PFSK-1 (cell line): Measurements from ENCODE around the gene PTPN14.

Experiments
- FOXP2 ChIP-seq: optimal IDR thresholded peaks from 2 replicates; pipeline ENCODE3; 2011; ENCODE audit warnings: borderline replicate concordance, control low read depth, inconsistent platforms; ENCODE audit not compliant: insufficient read depth; ENCODE audit errors: extremely low read length, extremely low read depth
- POLR2AphosphoS5 ChIP-seq: IDR thresholded peaks from 2 replicates; pipeline ENCODE4 v1.6.1; 2012; ENCODE audit warnings: low read depth, mild to moderate bottlenecking, control low read depth, low read length, moderate library complexity
- REST ChIP-seq, 2 experiments: IDR thresholded peaks; 2 replicates each; pipeline versions ENCODE4 v1.6.1 to v1.8.0; 2011 to 2012; ENCODE audit warnings: low read depth in 2 of 2, low read length in 2 of 2, control low read depth in 1 of 2, inconsistent platforms in 1 of 2, mild to moderate bottlenecking in 1 of 2, moderate library complexity in 1 of 2; ENCODE audit not compliant: insufficient read depth in 1 of 2
- SIN3A ChIP-seq: IDR thresholded peaks from 2 replicates; pipeline ENCODE4 v1.6.1; 2012; ENCODE audit warnings: mild to moderate bottlenecking, low read length, moderate library complexity, borderline replicate concordance; ENCODE audit not compliant: insufficient read depth
- TAF1 ChIP-seq: IDR thresholded peaks from 2 replicates; pipeline ENCODE4 v1.6.1; 2012; ENCODE audit warnings: low read length, control low read depth, borderline replicate concordance; ENCODE audit not compliant: insufficient read depth

The PTPN14 gene

DNA sequence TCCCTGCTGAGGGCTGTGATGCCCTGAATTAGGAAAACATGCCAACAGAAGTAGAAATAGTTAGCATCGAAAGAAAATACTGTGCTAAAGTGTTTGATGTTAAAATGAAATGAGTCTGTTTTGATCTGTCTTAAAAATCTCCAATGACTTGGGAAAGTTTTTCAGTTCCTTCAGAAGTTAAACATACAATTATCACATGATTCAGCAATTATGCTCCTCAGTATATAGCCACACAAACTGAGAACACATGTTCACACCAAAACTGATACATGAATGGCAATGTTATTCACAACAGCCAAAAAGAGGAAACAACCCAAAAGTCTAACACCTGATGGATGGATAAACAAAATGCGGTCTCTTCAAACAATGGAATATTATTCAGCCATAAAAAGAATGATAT is 130.6 kb downstream of the PTPN14 start:
- TF ChIP-seq REST (IDR thresholded peaks at IDR 0.05; ENCODE audit: insufficient read depth in 1 of 2, low read depth in 2 of 2, low read length in 2 of 2) (no peak), FOXP2 (no peak), TAF1 (no peak), SIN3A (no peak), POLR2AphosphoS5 (no peak)

DNA sequence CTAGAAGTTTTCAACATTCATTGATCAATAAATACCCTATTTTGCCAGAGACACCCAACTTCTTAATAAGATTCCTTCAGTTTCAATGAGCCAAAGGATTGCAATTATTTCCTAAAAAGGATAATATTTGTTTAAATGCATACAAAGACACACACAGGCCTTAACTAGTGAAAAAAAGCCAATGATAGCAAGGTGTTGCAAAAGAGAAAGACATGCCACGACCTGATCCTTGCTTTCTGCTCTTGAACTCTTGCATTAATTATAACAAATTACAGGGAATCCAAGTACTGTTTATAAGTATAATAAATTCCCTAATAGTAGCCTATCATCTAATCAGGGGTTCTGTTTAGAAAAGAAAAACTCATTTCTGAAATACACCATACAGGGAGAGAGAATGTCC is 131.1 kb downstream of the PTPN14 start:
- TF ChIP-seq TAF1 (no peak), REST (IDR thresholded peaks at IDR 0.05; ENCODE audit: insufficient read depth in 1 of 2, low read depth in 2 of 2, low read length in 2 of 2) (no peak), FOXP2 (no peak), SIN3A (no peak), POLR2AphosphoS5 (no peak)

DNA sequence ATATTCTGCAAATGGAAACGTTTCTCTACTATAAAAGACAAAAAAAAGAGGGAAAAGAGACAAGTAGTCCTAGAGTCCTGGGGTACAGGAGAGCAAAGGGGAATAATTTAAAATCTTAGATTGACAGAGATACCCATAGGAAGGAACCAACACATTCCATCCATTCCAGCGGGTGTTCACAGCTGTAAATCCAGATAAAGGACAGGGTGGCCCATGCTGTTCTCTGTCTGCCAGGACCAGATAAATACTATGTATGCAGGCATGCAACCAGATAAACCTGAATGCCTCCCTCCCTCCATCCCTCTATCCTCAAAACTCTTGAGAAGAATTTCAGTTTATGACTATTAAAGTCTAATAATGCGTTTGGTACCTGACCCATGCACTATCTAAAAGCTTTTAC is 131.8 kb downstream of the PTPN14 start:
- no peak for TF ChIP-seq REST (IDR thresholded peaks at IDR 0.05; ENCODE audit: insufficient read depth in 1 of 2, low read depth in 2 of 2, low read length in 2 of 2)
- TF ChIP-seq SIN3A, result no peak
- TF ChIP-seq FOXP2, result no peak
- TF ChIP-seq POLR2AphosphoS5, result no peak
- no peak for TF ChIP-seq TAF1

GRCh38 chr1:214418391-214418790 is 133.0 kb downstream of the PTPN14 start:
- TF ChIP-seq REST (IDR thresholded peaks at IDR 0.05; ENCODE audit: insufficient read depth in 1 of 2, low read depth in 2 of 2, low read length in 2 of 2), result no peak
- TF ChIP-seq TAF1, result no peak
- no peak for TF ChIP-seq SIN3A
- TF ChIP-seq FOXP2, result no peak
- TF ChIP-seq POLR2AphosphoS5, result no peak

GRCh38 chr1:214417545-214418210 is 133.7 kb downstream of the PTPN14 start:
- TF ChIP-seq FOXP2 (no peak), REST (IDR thresholded peaks at IDR 0.05; ENCODE audit: insufficient read depth in 1 of 2, low read depth in 2 of 2, low read length in 2 of 2) (no peak), SIN3A (no peak), TAF1 (no peak), POLR2AphosphoS5 (no peak)
